Smooth muscle cell (in vitro differentiated cells): ENCODE data around the gene LRG1. TPM values are rescaled to one million over a fixed set of nuclear protein-coding genes. Genes with fewer than 3 reads are reported as not detected.

Experiments used
- DNase-seq: peaks from one replicate; lab custom pipeline; 2025; ENCODE audit not compliant: unreplicated experiment; lab: John Stamatoyannopoulos, UW
- H2AFZ ChIP-seq: fragments of 200-600 bp; sonication (generic); 2 replicates; pipeline ENCODE4 v1.6.0; 2016; ENCODE audit warnings: antibody characterized with exemption, low read depth, mild to moderate bottlenecking
- H3F3A ChIP-seq: fragments of 200-600 bp; sonication (generic); 2 replicates; pipeline ENCODE4 v1.6.0; 2017; ENCODE audit warnings: antibody characterized with exemption, low read depth
- H3K27ac ChIP-seq: fragments of 200-600 bp; sonication (generic); 2 replicates; pipeline ENCODE4 v1.5.1; 2016; ENCODE audit warnings: low read depth, mild to moderate bottlenecking
- H3K27me3 ChIP-seq: fragments of 200-600 bp; sonication (generic); 2 replicates; pipeline ENCODE4 v1.6.1; 2016; ENCODE audit warnings: low read depth, mild to moderate bottlenecking
- H3K36me3 ChIP-seq: fragments of 200-600 bp; sonication (generic); 2 replicates; pipeline ENCODE4 v1.5.1; 2016; ENCODE audit warnings: low read depth
- H3K4me1 ChIP-seq: fragments of 200-600 bp; sonication (generic); 2 replicates; pipeline ENCODE4 v1.5.1; 2016; ENCODE audit warnings: low read depth
- H3K4me2 ChIP-seq: fragments of 200-600 bp; sonication (generic); 2 replicates; pipeline ENCODE4 v1.6.0; 2016; ENCODE audit warnings: mild to moderate bottlenecking
- H3K4me3 ChIP-seq: fragments of 200-600 bp; sonication (generic); 2 replicates; pipeline ENCODE4 v1.5.1; 2016; ENCODE audit warnings: mild to moderate bottlenecking
- H3K79me2 ChIP-seq: fragments of 200-600 bp; sonication (generic); 2 replicates; pipeline ENCODE4 v1.6.0; 2016; ENCODE audit warnings: low read depth, mild to moderate bottlenecking
- H3K9ac ChIP-seq: fragments of 200-600 bp; sonication (generic); 2 replicates; pipeline ENCODE4 v1.6.0; 2016; ENCODE audit warnings: low read depth
- H3K9me3 ChIP-seq: fragments of 200-600 bp; sonication (generic); replicated peaks from 2 replicates; pipeline ENCODE4 v1.5.1; 2016; ENCODE audit warnings: low read depth
- H4K20me1 ChIP-seq: fragments of 200-600 bp; sonication (generic); 2 replicates; pipeline ENCODE4 v1.6.0; 2016; ENCODE audit warnings: low read depth
- WGBS: methylation state at CpG from one replicate; pipeline ENCODE4 v1.1.7; 2016; ENCODE audit warnings: low lambda C conversion rate; 5-methylcytosine and 5-hydroxymethylcytosine counted together
- polyA plus RNA-seq: library from polyadenylated mRNA; unstranded; fragments of >200 nt; fragmentation: Nextera tagmentation; extraction: Ambion mirVana; gene quantifications from 2 replicates; pipeline ENCODE4 v1.2.1, GENCODE V29; 2016
- total RNA-seq: library from RNA; depleted of rRNA; stranded (reverse); fragments of >200 nt; gene quantifications from 2 replicates; pipeline ENCODE4 v1.2.3, GENCODE V29; 2014
- TF ChIP-seq, protein P1 (sequence below): fragments of 200-600 bp; sonication (generic); IDR thresholded peaks from 2 replicates; pipeline ENCODE4 v1.5.1; 2017; ENCODE audit warnings: borderline replicate concordance, mild to moderate bottlenecking, antibody characterized with exemption; ENCODE audit not compliant: insufficient read depth, poor library complexity, severe bottlenecking

LRG1 gene
- total and polyA plus RNA-seq, 2 experiments from 2014 or later: not detected

DNA sequence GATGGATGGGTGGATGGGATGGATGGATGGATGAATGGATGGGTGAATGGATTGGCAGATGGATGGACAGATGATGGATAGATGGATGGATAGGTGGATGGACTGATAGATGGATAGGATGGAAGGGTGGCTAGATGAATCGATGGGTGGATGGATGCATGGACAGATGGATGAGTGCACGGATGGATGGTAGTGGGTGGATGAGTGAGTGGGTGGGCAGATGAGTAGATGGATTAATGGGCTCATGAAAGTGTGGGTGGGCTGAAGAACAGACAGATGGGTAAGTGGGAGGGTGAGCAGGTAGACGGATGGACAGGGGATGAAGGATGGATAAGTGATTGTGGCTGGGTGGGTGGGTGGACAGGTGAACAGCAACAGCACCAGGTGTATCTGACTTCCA is 13.9 kb upstream of the LRG1 start:
- Histone ChIP-seq H3K27ac (no peak overlapping the region), H3K9ac (no peak overlapping the region), H3K36me3 (no peaks in the 10 kb centered on the region), H4K20me1 (no peaks in the 10 kb centered on the region), H3F3A (no peaks in the 10 kb centered on the region), H3K27me3 (no peaks in the 10 kb centered on the region), H3K4me1 (no peaks in the 10 kb centered on the region), H3K79me2 (no peaks in the 10 kb centered on the region), H3K9me3 (no peaks in the 10 kb centered on the region), H3K4me3 (no peak overlapping the region), H2AFZ (no peak overlapping the region), H3K4me2 (no peak overlapping the region)
- WGBS: 79% methylated on average over 2 of the region's 3 CpGs
- TF ChIP-seq, protein P1, sequence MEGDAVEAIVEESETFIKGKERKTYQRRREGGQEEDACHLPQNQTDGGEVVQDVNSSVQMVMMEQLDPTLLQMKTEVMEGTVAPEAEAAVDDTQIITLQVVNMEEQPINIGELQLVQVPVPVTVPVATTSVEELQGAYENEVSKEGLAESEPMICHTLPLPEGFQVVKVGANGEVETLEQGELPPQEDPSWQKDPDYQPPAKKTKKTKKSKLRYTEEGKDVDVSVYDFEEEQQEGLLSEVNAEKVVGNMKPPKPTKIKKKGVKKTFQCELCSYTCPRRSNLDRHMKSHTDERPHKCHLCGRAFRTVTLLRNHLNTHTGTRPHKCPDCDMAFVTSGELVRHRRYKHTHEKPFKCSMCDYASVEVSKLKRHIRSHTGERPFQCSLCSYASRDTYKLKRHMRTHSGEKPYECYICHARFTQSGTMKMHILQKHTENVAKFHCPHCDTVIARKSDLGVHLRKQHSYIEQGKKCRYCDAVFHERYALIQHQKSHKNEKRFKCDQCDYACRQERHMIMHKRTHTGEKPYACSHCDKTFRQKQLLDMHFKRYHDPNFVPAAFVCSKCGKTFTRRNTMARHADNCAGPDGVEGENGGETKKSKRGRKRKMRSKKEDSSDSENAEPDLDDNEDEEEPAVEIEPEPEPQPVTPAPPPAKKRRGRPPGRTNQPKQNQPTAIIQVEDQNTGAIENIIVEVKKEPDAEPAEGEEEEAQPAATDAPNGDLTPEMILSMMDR: no peak
- no peak for DNase-seq

DNA sequence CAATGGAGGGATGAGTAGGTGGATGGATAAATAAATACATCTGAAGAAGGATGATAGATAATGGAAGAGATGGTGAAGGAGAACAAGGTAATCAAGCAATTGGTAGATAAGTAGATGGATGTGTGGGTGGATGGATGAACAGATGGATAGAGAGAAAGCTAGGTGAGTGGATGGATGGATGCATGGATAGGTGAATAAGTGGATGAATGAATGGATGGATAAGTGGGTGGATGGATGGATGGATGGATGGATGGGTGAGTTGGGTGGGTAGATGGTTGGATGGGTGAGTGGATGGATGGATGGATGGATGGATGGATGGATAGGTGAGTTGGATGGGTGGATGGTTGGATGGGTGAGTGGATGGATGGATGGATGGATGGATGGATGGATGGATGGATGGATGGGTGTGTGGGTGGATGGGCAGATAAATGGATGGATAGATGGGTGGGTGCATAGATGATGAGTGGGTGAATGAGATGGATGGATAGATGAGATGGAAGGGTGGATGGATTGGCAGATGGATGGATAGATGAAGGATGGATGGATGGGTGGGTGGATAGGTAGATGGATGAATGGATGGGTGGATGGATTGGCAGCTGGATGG is 13.4 kb upstream of the LRG1 start:
- Histone ChIP-seq H3K27me3 (no peaks in the 10 kb centered on the region), H3K36me3 (no peaks in the 10 kb centered on the region), H3K9ac (no peak overlapping the region), H3K79me2 (no peaks in the 10 kb centered on the region), H3K4me1 (no peaks in the 10 kb centered on the region), H4K20me1 (no peaks in the 10 kb centered on the region), H3K4me3 (no peak overlapping the region), H3K4me2 (no peak overlapping the region), H3F3A (no peaks in the 10 kb centered on the region), H3K9me3 (no peaks in the 10 kb centered on the region), H2AFZ (no peak overlapping the region), H3K27ac (no peak overlapping the region)
- DNase-seq: no peak
- TF ChIP-seq, protein P1: no peak

DNA sequence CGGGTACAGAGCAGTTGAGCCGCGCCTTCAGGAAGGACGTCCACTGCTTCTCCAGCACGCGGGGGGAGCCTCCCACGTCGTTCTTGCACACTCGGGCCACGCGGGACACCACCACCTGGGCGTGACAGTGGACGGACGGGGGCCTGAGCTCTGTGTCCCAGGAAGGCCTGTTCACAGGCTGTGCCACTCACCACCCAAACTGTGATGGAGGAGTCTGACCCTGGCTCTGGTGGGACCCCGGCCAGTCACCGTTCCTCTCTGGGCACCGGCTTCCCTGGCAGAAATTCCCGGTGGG is 12.6 kb upstream of the LRG1 start:
- H3K27me3 ChIP-seq: no peaks in the 10 kb centered on the region
- H3K36me3 ChIP-seq: no peaks in the 10 kb centered on the region
- no peaks in the 10 kb centered on the region for H3K9me3 ChIP-seq
- H3K4me2 ChIP-seq: no peak overlapping the region
- H3K79me2 ChIP-seq: no peaks in the 10 kb centered on the region
- H3K4me3 ChIP-seq: no peak overlapping the region
- no peaks in the 10 kb centered on the region for H3K4me1 ChIP-seq
- 97% methylated on average over 18 of the region's 18 CpGs for WGBS
- H2AFZ ChIP-seq: no peak overlapping the region
- no peaks in the 10 kb centered on the region for H4K20me1 ChIP-seq
- no peak overlapping the region for H3K27ac ChIP-seq
- DNase-seq: no peak
- no peak overlapping the region for H3K9ac ChIP-seq
- TF ChIP-seq, protein P1: no peak
- H3F3A ChIP-seq: no peaks in the 10 kb centered on the region

DNA sequence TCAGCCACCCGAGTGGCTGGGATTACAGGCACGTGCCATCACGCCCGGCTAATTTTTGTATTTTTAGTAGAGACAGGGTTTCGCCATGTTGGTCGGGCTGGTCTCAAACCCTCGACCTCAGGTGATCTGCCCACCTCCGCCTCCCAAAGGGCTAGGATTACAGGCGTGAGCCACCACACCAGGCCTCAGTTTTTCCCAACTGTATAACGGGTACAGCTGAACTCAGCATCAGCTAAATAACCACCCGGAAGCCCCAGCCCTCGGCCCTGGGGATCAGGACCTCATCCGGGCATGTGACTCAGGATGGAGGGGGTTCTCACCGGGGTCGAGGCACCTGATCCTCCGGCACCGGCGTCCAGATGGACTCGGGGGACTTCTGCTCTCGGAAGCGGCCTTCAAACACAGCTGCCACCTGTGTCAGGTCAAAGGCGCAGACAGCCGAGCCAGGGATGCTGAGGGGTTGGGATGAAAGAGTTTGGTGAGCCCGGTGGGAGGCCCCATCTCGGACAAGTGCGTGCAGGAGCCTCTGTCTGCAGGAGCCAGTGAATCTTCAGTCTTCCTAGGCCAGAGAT is 10.7 kb upstream of the LRG1 start:
- H2AFZ ChIP-seq: no peak overlapping the region
- H3K36me3 ChIP-seq: no peaks in the 10 kb centered on the region
- H3K79me2 ChIP-seq: no peaks in the 10 kb centered on the region
- DNase-seq: no peak
- no peaks in the 10 kb centered on the region for H3K27me3 ChIP-seq
- no peak overlapping the region for H3K9ac ChIP-seq
- TF ChIP-seq, protein P1: no peak
- no peaks in the 10 kb centered on the region for H3F3A ChIP-seq
- 89% methylated on average over 26 of the region's 26 CpGs for WGBS
- H4K20me1 ChIP-seq: no peaks in the 10 kb centered on the region
- no peak overlapping the region for H3K27ac ChIP-seq
- H3K9me3 ChIP-seq: no peaks in the 10 kb centered on the region
- no peak overlapping the region for H3K4me2 ChIP-seq
- no peaks in the 10 kb centered on the region for H3K4me1 ChIP-seq
- no peak overlapping the region for H3K4me3 ChIP-seq
